GM18526 (cell line): ENCODE results near the gene FLVCR2.

Experiments used
- POLR2A ChIP-seq: IDR thresholded peaks from 3 replicates; pipeline ENCODE4 v1.6.1; 2011; ENCODE audit not compliant: insufficient read length; ENCODE audit errors: extremely low read depth

Gene FLVCR2

GRCh38 chr14:75578102-75578785 lies at the start of gene FLVCR2:
TSS of gene FLVCR2 (plus strand) at chr14:75578620. CDS start at chr14:75578973, 353 bp downstream.
- no peak for TF ChIP-seq POLR2A

- TF ChIP-seq POLR2A: no peak
Measured at GRCh38 chr14:75531256-75531655, 47.2 kb upstream of the FLVCR2 start.

- TF ChIP-seq POLR2A: no peak
Measured at GRCh38 chr14:75531660-75532317, 46.6 kb upstream of the FLVCR2 start.

- no peak for TF ChIP-seq POLR2A
Measured at GRCh38 chr14:75533791-75534555, 44.4 kb upstream of the FLVCR2 start.

- no peak for TF ChIP-seq POLR2A
Measured at GRCh38 chr14:75535164-75535898, 43.1 kb upstream of the FLVCR2 start.

- TF ChIP-seq POLR2A: no peak
Measured at GRCh38 chr14:75537071-75537470, 41.3 kb upstream of the FLVCR2 start.

- TF ChIP-seq POLR2A: no peak
Measured at GRCh38 chr14:75539162-75539560, 39.3 kb upstream of the FLVCR2 start.

- no peak for TF ChIP-seq POLR2A
Measured at GRCh38 chr14:75539561-75540478, 38.6 kb upstream of the FLVCR2 start.

GRCh38 chr14:75540479-75540851 lies 38.0 kb upstream of the FLVCR2 start:
- no peak for TF ChIP-seq POLR2A

- TF ChIP-seq POLR2A: peak; percentile 28
Measured at GRCh38 chr14:75542588-75543091, 35.8 kb upstream of the FLVCR2 start.

GRCh38 chr14:75543253-75543652 lies 35.2 kb upstream of the FLVCR2 start:
- TF ChIP-seq POLR2A: no peak

- TF ChIP-seq POLR2A: no peak
Measured at GRCh38 chr14:75543786-75544185, 34.6 kb upstream of the FLVCR2 start.

- TF ChIP-seq POLR2A: no peak
Measured at GRCh38 chr14:75545907-75546306, 32.5 kb upstream of the FLVCR2 start.

- TF ChIP-seq POLR2A: no peak
Measured at GRCh38 chr14:75547552-75548250, 30.7 kb upstream of the FLVCR2 start.

- no peak for TF ChIP-seq POLR2A
Measured at GRCh38 chr14:75548544-75548943, 29.9 kb upstream of the FLVCR2 start.
